T-helper 2 cell (primary cell): ENCODE measurements around the gene SPATC1L.
"Not testable (repeated sequence)": the region's sequence is repeated elsewhere in the genome, so short reads cannot be mapped to it uniquely, and the experiment has no call there.

ENCODE experiments used
- DNase-seq, 5 experiments: peaks; one replicate each; pipeline versions ENCODE4 v3.0.0 to v3.0.0-alpha.2; 2012 to 2022

SPATC1L gene

GRCh38 chr21:46214478-46215340, 30.4 kb upstream of the SPATC1L start:
- no peak for DNase-seq

GRCh38 chr21:46213620-46214286, 29.5 kb upstream of the SPATC1L start:
- no peak for DNase-seq

- DNase-seq: no peak
These were observed 28.6 kb upstream of the SPATC1L start for GRCh38 chr21:46212721-46213484.

GRCh38 chr21:46211786-46212720, 27.8 kb upstream of the SPATC1L start:
- no peak for DNase-seq

- no peak for DNase-seq
These were observed 27.1 kb upstream of the SPATC1L start for GRCh38 chr21:46211376-46211775.

GRCh38 chr21:46210378-46211136, 26.3 kb upstream of the SPATC1L start:
- DNase-seq: no peak

GRCh38 chr21:46208761-46209721, 24.8 kb upstream of the SPATC1L start:
- DNase-seq: no peak

GRCh38 chr21:46207920-46208591, 23.8 kb upstream of the SPATC1L start:
- no peak for DNase-seq

GRCh38 chr21:46207006-46207919, 23.0 kb upstream of the SPATC1L start:
- no peak for DNase-seq

- no peak for DNase-seq
These were observed 22.1 kb upstream of the SPATC1L start for GRCh38 chr21:46206163-46207005.

GRCh38 chr21:46205766-46206162, 21.5 kb upstream of the SPATC1L start:
- DNase-seq: no peak

- no peak for DNase-seq
These were observed 20.9 kb upstream of the SPATC1L start for GRCh38 chr21:46205166-46205565.

- no peak for DNase-seq
These were observed 18.9 kb upstream of the SPATC1L start for GRCh38 chr21:46203203-46203600.

- DNase-seq: no peak
These were observed 18.4 kb upstream of the SPATC1L start for GRCh38 chr21:46202592-46203202.

GRCh38 chr21:46200877-46201803, 16.9 kb upstream of the SPATC1L start:
- not testable (repeated sequence) for DNase-seq
